Transverse colon (tissue), 4 donors: ENCODE results near the gene CAB39L. TPM values are rescaled to one million over a fixed set of nuclear protein-coding genes. Genes with fewer than 3 reads are reported as not detected.

ENCODE experiments used
- DNase-seq: peaks from one replicate; pipeline ENCODE4 v3.0.0-alpha.2; 2019
- H3K27ac ChIP-seq, 4 donors: fragments of 200-600 bp; sonication (generic); 2 replicates each; pipeline ENCODE4 v1.5.1; 2016 to 2018; ENCODE audit warnings: inconsistent platforms in 4 of 4
- H3K27me3 ChIP-seq: fragments of 200-600 bp; sonication (generic); 2 replicates; pipeline ENCODE4 v1.5.1; 2017; ENCODE audit warnings: inconsistent platforms
- H3K36me3 ChIP-seq, 4 donors: fragments of 200-600 bp; sonication (generic); 2 replicates each; pipeline ENCODE4 v1.5.1; 2017 to 2019; ENCODE audit warnings: inconsistent platforms in 4 of 4
- H3K4me1 ChIP-seq, 4 donors: fragments of 200-600 bp; sonication (generic); 2 replicates each; pipeline ENCODE4 v1.5.1; 2017 to 2020; ENCODE audit warnings: inconsistent platforms in 4 of 4
- H3K4me3 ChIP-seq, 4 donors: fragments of 200-600 bp; sonication (generic); 1 replicate in 1 of 4; 2 replicates in 3 of 4; pipeline versions ENCODE4 v1.5.1 to v1.6.1; 2017 to 2019; ENCODE audit warnings: inconsistent platforms in 4 of 4
- H3K9me3 ChIP-seq, 2 donors: fragments of 200-600 bp; sonication (generic); 2 replicates each; pipeline ENCODE4 v1.5.1; 2017 to 2019; ENCODE audit warnings: inconsistent platforms in 2 of 2
- CTCF ChIP-seq, 5 experiments: fragments of 200-600 bp in 3 of 5; fragments of 450-650 bp in 2 of 5; sonication (generic) in 3 of 5; IDR thresholded peaks; 1 replicate in 2 of 5; 2 replicates in 3 of 5; pipeline ENCODE4 v1.5.1; 2016 to 2017; ENCODE audit warnings: antibody characterized with exemption in 5 of 5, inconsistent platforms in 3 of 5, mild to moderate bottlenecking in 2 of 5, moderate library complexity in 1 of 5
- EP300 ChIP-seq: sonication (generic); formaldehyde crosslinking; IDR thresholded peaks from one replicate; pipeline ENCODE4 v1.6.1; 2017; ENCODE audit warnings: antibody characterized with exemption, low read depth
- POLR2A ChIP-seq: fragments of 450-650 bp; IDR thresholded peaks from one replicate; pipeline ENCODE4 v1.6.1; 2016; ENCODE audit warnings: antibody characterized with exemption, mild to moderate bottlenecking, moderate library complexity
- POLR2AphosphoS5 ChIP-seq, 3 donors: sonication (generic); formaldehyde crosslinking; IDR thresholded peaks; one replicate each; pipeline ENCODE4 v1.6.1; 2016; ENCODE audit warnings: antibody characterized with exemption in 3 of 3
- WGBS, 2 donors: methylation state at CpG; one replicate each; pipeline ENCODE4 v1.1.5; 2018; ENCODE audit warnings: low coverage in 1 of 2; 5-methylcytosine and 5-hydroxymethylcytosine counted together
- in situ Hi-C, 4 donors: fragments of 200-750 bp; cut with MboI; loops; one replicate each; pipeline versions ENCODE4 v1.15.0 to v1.15.1; 2017; ENCODE audit warnings: low sequenced_read_pairs in 3 of 4, low pct_ligation_motif_present in 1 of 4, low pct_unique_long_range_greater_than_20kb in 1 of 4
- intact Hi-C: fragments of 100-400 bp; cut with DNase I; formaldehyde crosslinking; loops from one replicate; pipeline ENCODE4 v1.15.1; 2023; ENCODE audit warnings: low total_unique reads
- total RNA-seq, 4 donors: library from RNA; depleted of rRNA; stranded (reverse); fragments of >200 nt; gene quantifications; one replicate each; pipeline ENCODE4 v1.1.0, GENCODE V29; 2016

CAB39L gene
- total RNA-seq, 4 donors from 2014 or later = 23.5 to 36.7 (median 25.4) TPM

- no peaks in the 10 kb centered on the region for H3K36me3 ChIP-seq
- H3K27me3 ChIP-seq = no peaks in the 10 kb centered on the region
- no peak for TF ChIP-seq POLR2AphosphoS5 (IDR thresholded peaks at IDR 0.05)
- TF ChIP-seq EP300 = no peak
- TF ChIP-seq POLR2A = no peak
- no peak for TF ChIP-seq CTCF (IDR thresholded peaks at IDR 0.05)
- in situ Hi-C loops (loop anchor here in 1 of 4 donors (25.0 kb wide), 1 partner anchor 115 kb away; the partner anchor contains the start of genes CAB39L and SETDB2), intact Hi-C loops (no loop called here)
- no peak overlapping the region for H3K27ac ChIP-seq
- peaks cover 0 to 5% (median 0%) of the 10 kb centered on the region in 4 donors for H3K4me1 ChIP-seq
- WGBS, 2 donors = 93% methylated on average over 2 of the region's 2 CpGs; no CpG with 5 or more reads in 1 of the 2 donors
- H3K4me3 ChIP-seq = no peak overlapping the region
- DNase-seq = no peak
- no peaks in the 10 kb centered on the region for H3K9me3 ChIP-seq
Measured at GRCh38 chr13:49322702-49323101, 121.2 kb downstream of the CAB39L start.

GRCh38 chr13:49320975-49321374 is 122.9 kb downstream of the CAB39L start:
- no peak for DNase-seq
- intact Hi-C loops = no loop called here
- 95 to 96% methylated on average over 2 of the region's 2 CpGs for WGBS, 2 donors
- no peaks in the 10 kb centered on the region for H3K27me3 ChIP-seq
- peaks cover 0 to 5% (median 0%) of the 10 kb centered on the region in 4 donors for H3K4me1 ChIP-seq
- TF ChIP-seq POLR2AphosphoS5 (IDR thresholded peaks at IDR 0.05) = no peak
- TF ChIP-seq POLR2A = no peak
- TF ChIP-seq EP300 = no peak
- TF ChIP-seq CTCF (IDR thresholded peaks at IDR 0.05) = no peak
- H3K4me3 ChIP-seq = no peak overlapping the region
- H3K36me3 ChIP-seq = no peaks in the 10 kb centered on the region
- H3K27ac ChIP-seq = no peak overlapping the region
- in situ Hi-C loops = loop anchor here in 1 of 4 donors (25.0 kb wide), 1 partner anchor 116 kb away; the partner anchor contains the start of genes CAB39L and SETDB2
- no peaks in the 10 kb centered on the region for H3K9me3 ChIP-seq

GRCh38 chr13:49319951-49320350 is 123.9 kb downstream of the CAB39L start:
- intact Hi-C loops (no loop called here), in situ Hi-C loops (loop anchor here in 1 of 4 donors (25.0 kb wide), 1 partner anchor 117 kb away; the partner anchor contains the start of genes CAB39L and SETDB2)
- Histone ChIP-seq H3K9me3 (no peaks in the 10 kb centered on the region), H3K27me3 (no peaks in the 10 kb centered on the region), H3K4me3 (no peak overlapping the region), H3K27ac (peak overlapping the region in 1 of 4 donors; percentile 15), H3K36me3 (no peaks in the 10 kb centered on the region), H3K4me1 (peaks cover 0 to 8% (median 0%) of the 10 kb centered on the region in 4 donors)
- WGBS, 2 donors = 74 to 82% methylated on average over 2 of the region's 2 CpGs
- no peak for DNase-seq
- TF ChIP-seq POLR2A = no peak
- no peak for TF ChIP-seq POLR2AphosphoS5 (IDR thresholded peaks at IDR 0.05)

- Histone ChIP-seq H3K27me3 (no peaks in the 10 kb centered on the region), H3K4me3 (no peak overlapping the region), H3K4me1 (peaks cover 0 to 12% (median under 1%) of the 10 kb centered on the region in 4 donors), H3K36me3 (no peaks in the 10 kb centered on the region), H3K27ac (peak overlapping the region in 1 of 4 donors; percentile 15), H3K9me3 (no peaks in the 10 kb centered on the region)
- DNase-seq = no peak
- in situ Hi-C loops (loop anchor here in 1 of 4 donors (25.0 kb wide), 1 partner anchor 118 kb away; the partner anchor contains the start of genes CAB39L and SETDB2), intact Hi-C loops (no loop called here)
- TF ChIP-seq EP300 (no peak), POLR2AphosphoS5 (IDR thresholded peaks at IDR 0.05) (no peak), POLR2A (no peak), CTCF (IDR thresholded peaks at IDR 0.05) (no peak)
Measured at GRCh38 chr13:49319551-49319950, 124.3 kb downstream of the CAB39L start.
